Fibroblast of gingiva (primary cell): ENCODE measurements around the gene FCHSD1.

ENCODE experiments used
- DNase-seq: peaks from one replicate; pipeline ENCODE4 v3.0.0-alpha.2; 2011; ENCODE audit warnings: low read depth

The FCHSD1 gene

DNA sequence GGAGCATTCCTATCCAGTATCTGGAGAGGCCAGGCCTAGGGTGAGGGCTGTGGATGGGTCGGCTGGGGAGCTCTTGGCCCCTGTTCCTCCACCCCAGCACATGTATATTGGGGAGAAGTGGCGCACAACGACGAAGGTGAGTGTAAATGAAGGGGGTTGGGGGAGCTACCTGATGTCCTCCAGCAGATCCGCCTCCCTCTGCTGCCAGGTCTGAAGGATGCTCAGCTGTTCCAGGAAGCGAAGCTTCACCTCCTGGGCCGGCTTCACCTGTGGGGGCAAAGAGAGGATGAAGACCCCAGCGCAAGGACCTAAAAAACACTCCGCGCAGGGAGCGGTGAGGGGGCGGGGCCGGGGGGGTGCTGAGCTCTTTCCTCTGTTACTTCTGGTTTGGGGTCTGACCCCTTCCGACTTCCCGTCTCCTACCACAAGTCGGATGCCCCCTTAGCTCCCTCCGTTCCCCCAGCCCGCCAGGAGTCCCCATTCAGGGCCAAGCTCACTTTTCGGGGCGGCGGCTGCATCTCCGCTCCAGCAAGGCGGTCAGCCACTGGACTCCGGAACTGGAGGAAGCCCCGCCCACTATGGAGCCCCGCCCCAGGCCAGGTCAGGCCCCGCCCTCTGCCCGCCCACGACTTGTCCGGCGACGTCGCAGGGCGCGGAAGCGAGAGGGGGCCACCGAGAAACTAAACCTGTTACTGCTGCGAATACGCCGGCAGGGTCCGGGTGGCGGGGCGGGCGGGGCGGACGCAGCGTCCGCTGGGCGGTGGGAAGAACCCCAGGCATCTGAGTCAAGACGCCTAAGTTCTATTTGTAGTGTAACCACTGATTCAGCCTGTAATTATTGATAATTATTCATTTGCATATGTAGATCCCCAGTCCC is at the start of gene FCHSD1:
Gene FCHSD1 (minus strand): TSS at position 568 of the 877 bp plus-strand sequence. CDS start 50 bp downstream, at position 518.
- peak; percentile 77 for DNase-seq

DNA sequence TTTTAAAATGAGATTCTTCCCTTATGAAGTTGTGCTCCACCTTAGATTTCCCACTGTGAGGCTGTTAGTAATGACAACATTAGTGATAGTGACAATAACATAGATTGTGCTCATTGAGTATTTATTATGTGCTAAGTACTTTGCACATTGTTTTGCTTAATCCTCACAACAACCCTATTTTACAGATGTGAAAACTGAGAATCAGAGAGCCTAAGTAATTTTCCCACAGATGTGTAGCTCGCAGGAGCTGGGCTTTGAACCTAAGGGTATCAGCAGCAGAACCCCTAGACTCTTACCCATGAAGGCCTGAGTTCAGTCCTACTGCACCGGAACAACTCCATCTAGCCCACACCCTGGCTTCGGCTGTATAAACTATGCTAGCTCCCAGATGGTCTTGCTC is 46.4 kb upstream of the FCHSD1 start:
- DNase-seq: no peak

DNA sequence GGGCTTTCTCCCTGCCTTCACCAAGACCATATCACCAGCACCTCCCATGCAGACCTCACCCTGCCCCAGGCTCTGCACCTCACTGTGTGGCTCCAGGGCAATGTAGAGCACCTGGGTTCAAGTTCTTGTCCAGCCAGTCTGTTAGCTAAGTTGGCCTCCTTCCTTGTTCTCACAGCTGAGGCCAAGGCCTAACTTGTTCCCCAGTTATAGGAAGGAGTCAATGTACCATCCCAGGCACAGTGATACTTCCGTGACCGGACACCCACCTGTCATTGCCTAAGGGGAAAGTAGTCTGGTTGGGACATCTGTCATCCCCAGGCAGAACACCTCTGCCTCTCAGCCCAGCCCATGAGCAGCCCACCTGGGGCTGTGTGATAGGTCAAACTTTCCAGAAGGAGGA is 45.2 kb upstream of the FCHSD1 start:
- no peak for DNase-seq

DNA sequence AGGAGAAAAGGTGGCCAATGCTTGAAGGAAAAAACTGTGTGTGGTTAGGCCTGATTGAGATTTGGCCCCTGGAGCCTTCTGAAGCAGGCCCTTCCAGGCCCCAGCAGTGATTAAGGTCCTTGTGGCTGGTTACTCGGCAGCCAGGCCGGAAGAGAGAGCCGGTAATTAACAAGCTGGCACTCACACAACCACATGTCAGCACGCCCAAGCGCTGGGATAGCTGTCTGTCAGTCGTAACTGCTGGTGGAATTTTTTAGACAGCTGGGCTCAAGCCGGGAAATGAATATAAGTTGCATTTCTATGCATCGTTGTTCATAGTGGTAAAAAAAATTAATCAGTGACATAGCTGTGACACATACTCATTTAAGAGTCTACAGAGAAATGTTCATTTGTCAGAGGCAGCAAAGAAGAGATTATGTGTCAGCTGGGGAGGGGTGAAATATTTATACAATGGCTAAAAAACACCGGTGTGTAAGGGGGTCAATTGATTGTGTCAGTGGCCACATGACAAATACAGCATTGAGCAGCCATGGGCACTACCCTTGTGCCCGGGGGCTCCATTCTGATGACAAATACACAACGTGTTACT is 44.5 kb upstream of the FCHSD1 start:
- no peak for DNase-seq

DNA sequence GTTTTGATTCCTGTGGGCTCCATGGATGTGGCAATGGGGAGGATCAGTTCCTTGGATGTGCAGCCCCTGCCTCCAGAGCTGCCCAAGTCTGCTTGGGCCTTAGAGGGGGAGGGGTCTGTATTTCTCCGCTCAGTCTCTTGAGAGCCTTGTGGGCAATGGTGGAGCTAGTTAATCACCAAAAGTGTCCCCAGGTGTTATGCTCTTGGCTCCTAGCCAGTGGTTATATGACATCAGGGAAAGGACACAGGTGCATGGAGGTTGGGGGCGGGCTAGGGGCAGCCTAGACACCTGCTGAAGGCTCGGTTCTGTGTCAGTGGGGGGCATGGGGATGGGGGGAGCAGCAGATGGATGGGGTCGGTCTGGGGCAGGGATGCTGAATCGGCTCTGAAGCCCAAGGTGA is 43.3 kb upstream of the FCHSD1 start:
- no peak for DNase-seq

DNA sequence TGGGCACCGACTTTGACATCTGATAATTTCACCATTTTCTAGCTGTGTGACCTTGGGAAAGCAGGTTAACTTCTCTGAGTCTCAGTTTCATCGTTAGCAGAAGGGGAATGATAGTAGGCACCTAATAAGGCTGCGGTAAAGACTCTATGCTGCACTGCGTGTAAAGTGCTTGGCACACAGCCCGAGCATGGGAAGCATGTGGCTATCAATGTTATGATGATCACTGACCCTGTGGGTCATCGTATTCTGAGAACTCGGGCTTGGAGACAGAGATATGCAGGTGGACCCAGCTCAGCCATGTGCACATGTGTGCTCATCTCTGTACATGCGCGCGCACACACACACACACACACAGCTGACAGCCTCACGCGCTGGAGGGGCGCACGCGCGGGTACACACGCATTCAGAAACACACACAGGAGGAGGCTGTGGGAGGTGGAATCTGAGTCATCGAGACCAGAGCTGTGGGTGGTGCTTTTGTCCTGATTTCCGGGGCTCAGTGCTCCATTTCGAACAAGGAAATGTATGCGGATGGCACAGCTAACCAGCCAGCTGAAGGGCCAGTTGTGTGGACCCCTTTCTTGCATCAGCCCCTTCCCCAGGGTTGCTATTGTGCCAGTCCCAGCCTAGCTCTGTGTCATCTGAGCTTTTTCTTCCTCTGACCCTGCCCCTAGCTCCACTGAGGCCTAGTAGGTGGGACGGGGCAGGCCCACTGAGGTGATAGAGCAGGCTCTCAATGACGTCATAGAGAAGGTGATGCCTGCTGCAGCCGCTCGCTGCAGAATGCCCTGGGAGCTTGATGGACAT is 41.9 kb upstream of the FCHSD1 start:
- no peak for DNase-seq

DNA sequence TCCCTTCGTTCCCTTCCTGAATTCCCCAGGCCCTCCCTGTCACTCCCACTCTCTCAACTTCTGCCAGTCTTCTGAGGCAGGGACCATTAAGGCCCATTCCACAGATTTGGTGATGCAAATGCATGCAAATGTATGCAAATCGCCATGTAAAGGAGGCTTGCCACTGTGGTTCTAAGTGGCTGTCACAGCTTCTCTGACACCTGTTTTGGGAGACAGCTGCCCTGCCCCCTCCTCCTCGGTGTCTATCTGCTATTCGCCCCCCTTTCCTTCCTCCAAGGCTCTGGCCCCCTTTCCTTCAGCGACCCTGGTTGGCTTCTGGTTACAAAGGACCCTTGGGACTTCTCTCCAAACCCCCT is 41.3 kb upstream of the FCHSD1 start:
- no peak for DNase-seq

DNA sequence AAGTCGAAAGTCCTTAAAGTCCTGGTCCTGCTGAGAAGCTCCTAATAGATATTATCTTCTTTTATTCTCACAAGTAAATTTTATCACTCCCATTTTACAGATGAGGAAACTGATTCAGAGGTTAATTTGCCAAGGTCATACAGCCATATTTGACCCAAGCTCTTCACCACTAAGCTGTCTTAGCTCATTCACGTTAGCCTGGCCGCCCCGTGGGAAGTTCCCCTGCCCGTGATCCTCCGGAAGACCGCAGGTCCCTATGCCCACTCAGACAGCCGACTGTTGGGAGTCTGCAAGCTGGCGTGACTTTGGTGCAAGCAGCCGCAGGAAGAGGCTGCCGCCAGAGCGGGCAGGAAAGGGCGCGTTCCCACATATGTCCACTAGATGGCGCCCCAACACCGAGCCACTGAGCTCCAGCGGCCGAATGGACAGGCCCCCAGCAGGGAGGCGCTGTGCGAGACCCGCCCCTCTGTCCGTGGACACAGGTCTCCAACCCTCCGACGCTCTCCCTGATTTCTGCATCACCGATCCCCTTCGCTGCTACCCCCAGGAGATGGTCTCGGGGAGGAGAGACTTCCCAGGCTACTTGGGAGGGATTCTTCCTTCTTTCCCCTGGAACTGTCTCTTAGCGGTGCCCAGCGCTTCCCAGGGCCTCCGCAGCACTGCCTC is 40.8 kb upstream of the FCHSD1 start:
- peak; percentile 60 for DNase-seq

DNA sequence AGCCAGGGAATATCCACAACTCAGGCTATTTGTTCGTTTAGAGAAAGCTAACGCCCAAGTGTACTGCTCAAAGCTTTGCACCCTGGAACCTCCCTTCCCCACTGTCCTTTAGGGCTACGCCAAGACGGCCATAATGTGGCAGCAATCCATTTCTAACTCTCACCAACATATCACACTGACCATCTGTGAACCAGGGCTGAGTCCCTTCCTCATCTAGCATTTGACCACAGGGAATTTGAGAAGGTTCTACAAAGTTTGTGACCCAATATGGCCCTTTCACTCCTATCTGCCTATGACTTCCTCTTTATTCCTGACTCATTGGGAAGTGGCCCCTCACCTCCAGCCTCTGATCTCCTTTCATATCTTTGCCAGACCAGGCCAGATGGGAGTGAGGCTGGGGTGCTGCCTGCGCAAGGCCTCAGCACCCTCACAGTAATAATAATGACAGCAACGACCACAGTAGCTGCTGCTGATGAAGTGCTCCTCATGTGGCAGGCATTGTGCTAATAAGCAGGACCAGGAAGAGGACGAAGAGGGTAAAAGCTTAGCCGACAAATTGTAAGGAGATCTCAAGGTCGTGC is 40.2 kb upstream of the FCHSD1 start:
- no peak for DNase-seq

DNA sequence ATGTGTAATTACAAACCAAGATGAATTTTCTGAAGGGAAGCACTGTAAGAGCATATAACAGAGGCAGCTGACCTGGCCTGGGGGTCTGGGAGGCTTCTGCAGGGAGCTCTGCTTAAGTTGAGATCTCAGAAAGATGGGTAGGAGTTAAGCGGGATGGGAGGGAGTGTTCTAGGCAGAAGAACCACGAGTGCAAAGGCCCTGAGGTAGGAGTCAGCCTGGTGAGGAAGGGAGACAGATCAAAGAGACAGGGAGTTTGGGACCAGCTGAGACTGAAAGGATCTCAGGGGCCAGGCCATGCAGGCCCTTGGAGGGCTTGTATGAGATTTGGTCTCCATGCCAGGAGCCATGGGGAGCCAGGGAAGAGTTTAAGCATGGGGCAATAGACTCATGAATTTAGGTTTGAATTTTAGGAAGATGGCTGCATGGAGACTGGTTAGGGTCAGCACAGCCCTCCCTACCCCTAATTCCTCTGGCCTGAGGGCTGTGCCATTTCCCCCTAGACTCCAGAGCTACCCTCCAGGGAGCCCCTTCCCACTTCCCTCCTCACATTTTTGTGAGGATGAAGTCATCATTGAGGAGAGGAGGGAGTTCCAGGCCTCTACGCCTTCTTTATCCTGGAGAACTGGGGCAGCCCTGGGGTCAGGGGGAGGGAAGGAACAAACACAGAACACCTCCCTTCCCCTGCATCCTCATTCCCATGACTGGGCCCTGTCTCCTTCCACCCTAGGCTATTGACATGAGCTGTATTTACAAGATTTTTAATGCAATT is 35.6 kb upstream of the FCHSD1 start:
- no peak for DNase-seq

DNA sequence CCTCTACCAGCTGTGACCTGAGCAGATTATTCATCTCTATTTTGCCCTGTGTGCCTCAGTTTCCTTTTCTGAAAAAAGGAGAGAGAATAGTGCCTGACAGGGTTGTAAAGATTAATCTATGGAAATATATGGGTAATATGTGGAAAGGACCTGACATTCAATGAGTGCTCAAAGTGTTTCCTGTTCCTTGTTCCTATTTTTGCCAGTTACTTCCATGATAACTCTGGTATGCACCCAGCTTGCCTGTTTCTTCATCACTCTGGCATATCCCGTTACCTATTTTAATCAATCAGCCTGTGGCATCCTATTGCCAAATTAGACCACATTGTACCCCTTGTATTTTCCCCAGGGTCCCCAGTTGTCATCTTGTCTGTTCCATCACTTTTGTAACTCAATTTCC is 34.4 kb upstream of the FCHSD1 start:
- no peak for DNase-seq

DNA sequence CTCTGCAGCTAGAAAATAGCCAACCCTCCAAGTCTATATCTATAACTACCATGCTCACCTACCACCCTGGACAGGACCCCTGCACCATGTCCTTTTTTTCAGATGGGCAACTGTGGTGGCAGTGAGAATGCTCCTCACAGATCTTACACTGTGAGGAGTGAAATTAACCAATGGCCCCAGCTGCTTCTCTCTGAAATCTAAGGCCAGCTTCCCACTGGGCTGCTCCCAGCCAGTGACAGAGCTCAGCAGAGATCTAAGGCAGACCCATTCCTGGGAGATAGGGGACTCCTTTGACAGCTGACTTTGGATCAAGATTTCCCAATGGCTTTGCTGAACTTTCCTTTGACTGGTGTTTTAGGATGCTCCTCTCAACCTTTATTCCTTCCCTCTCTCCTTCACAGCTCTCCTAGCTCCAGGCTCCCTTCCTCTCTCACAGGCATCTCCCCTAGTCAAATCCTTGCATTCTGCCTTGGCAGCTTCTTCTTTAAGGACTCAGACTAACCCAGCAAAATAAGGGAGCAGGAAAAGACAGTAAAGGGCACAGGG is 32.5 kb upstream of the FCHSD1 start:
- DNase-seq: no peak

DNA sequence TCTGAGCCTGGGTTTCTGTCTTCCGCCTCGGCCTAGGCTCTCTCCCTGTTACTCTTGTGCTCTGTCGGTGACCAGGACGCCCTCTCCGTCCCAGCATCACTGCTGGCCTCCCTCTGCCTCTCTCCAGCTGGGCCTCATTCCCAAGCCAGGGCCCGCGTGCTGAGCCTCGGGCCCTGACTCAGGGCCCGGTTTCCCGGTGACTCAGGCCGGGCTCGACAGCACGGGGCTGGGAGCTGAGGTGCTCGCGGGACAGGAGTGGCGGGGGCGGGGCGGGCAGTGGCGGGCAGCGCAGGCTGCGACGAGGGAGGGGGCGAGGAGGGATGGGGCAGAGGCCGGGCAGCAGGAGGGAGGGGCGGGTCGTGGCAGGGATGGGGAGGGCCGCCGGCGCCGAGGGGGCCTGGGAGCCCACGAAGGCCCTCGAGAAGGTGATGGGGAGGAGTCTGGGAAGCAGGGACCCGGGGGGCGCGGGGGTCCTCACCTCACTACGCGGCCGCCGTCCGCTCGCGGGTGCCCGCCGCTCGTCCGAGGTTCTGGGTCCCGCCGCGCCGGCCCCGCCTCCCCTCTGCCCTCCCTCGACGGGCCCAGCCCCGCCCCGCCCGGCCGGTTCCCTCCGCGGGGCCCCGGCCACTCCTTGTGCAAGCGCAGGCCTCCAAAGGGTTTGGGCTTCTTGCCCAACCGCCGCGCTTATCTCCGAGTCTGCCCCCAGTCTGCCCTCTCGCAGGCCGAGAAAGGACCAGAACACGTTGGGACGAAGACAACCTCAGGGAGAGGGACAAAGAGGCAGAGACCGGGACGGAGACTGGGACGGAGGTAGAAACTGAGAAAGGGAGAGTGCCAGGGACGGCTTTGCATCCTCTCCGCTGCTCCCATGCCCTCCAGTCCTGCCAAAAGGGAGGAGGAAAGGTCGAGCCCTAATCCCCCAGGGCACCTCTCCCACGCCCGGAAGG is 30.8 kb upstream of the FCHSD1 start, which contains the start of gene ARAP3:
Gene ARAP3 (minus strand): TSS at position 536 of the 947 bp plus-strand sequence. CDS start 1,744 bp downstream, outside the sequence.
- DNase-seq: peak; percentile 68

DNA sequence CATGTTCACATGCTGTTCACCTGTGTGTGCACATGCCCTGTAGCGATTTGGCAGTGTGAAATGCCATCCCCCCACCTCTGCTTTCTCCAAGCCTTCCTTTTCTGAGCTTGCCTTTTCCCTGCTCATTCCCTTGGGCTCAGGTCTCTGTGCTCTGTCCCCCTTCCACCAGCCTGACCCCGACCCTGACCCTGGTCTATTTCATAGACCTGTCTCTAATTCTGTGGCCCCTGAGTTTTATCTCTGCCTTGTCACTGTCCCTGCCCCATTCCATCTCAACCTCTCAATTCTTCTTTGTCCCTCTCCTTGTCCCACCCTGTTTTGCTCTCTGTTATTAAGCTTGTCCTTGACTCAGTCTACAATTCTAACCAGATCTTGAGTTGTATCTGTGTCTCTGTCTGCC is 30.1 kb upstream of the FCHSD1 start:
- DNase-seq: no peak

DNA sequence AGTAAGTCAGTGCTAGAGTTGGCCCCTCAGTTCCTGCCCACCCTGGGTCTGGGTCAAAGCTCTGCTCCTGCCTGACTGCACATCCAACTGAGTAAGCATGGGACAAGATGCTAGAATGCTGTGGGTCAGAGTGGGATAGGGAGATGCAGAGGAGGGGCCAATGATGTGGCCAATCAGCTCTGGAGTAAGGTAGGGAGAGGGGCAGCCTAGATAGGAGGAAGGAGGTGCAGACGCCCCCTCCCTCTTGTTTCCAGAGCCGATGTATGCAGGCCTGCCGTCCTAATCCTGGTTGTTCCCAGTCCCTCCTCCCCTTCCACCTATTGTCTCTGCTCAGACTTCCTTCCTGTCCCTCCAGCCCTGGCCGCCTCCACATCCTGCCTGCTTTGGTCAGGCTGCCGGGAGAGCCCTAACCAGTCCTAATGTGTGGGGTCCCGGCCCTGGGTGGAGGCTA is 29.6 kb upstream of the FCHSD1 start:
- DNase-seq: no peak

DNA sequence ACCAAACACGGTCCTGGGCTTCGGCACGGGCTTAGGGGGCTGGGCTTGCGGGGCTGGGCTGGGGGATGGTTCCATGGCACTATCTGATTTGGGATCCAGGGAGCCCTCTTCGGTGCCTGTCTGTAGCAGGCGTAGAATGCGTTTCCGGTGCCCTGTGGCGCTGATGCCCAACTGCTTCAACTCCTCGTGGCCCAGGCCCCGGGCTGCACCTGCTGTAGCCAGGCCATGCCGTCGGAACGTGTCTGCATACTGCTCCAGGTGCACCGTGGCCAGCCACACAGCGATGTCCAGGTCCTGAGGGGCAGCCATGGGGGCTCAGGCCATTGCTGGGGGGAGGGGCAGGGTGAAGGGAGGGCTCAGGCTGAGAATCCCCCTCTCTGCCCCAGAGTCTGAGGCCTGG is 29.0 kb upstream of the FCHSD1 start:
- no peak for DNase-seq

DNA sequence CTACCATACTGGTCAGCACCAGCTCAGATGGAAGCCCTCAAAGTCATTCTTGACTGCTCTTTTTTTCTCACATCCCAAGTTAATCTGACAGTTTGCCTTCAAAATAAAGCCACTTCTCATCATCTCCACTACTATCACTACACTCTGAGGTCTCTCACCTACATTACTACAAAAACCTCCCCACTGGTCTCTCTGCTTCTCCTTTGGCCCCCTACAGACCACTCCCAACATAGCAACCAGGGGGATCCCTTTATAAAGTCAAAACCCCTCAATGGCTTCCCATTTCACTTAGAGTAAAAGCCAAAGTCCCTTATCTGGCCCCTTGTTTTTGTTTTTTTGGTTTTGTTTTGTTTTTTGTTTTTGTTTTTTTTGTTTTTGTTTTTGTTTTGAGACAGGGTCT is 26.2 kb upstream of the FCHSD1 start:
- DNase-seq: no peak

DNA sequence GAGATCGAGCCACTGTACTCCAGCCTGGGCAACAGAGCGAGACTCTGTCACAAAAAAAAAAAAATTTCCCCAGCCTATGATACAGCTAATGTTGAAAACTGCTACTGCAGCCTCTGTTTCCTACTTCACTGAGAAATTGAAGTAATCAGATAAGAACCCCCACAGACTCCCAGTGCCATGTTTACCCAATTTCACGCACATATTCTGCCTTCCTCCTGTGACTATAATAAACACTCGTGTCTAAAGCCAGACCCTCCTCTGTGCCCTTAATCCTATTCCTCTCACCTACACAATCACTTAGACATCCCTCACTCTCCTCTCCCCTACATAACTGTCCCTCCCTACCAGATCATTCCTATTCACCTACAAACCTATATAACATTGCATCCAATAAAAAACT is 24.5 kb upstream of the FCHSD1 start:
- DNase-seq: no peak

DNA sequence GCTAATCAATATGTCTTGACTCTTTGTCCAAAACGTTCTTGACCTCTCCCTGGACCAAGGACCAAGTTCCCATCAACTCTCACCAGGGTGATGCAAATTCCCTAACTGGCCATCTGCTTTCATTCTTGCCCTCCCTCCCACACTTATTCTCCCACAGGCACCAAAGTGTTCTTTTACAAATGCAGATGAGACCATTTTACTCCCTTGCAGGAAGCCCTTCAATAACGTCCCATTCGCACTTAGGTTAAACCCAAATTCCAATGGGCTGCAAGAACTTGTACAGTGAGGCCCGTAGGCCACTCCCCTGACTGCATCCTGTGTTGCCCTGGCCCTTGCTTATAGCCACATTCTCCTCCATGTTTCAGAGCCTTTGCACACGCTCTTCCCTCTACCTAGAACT is 23.5 kb upstream of the FCHSD1 start:
- no peak for DNase-seq
